Measurements from ENCODE around the gene SLC17A7. TPM values are rescaled to one million over a fixed set of nuclear protein-coding genes. Genes with fewer than 3 reads are reported as not detected.

SLC17A7 gene
- total and polyA plus RNA-seq, 2 donors (not counting 3 experiments of a cell fraction or from before 2014, with no cell fraction given): 0.07 to 0.13 TPM

DNA sequence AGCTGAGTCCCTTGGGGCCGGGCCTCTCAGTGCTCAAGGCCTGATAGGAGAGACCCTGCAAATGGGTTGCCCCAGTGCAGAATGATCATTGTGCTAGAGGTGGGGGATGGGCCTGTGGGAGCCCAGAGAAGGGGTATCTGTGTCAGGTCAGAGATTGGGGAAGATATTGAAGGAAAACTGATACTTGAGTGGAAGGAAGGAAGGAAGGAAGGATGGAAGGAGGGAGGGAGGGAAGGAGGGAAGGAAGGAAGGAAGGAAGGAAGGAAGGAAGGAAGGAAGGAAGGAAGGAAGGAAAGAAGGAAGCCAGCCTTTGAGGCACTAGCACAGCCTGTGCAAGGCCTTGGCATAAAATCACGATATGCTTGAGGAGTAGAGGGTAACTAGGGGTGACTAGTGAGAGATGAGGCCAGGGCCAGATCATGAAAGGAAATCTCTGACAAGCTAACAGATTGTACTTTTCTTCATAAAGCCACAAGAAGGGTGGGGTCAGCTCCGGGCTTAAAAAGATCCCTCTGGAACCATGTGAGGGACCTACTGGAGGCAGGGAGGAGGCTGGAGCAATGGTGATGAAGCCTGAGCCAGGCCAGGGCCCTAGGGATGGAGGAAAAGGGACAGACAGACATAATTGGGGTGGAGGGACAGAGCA lies 29.5 kb downstream of the SLC17A7 start:
- CTCF ChIA-PET: interaction anchor here (0.7 to 1.3 kb wide), 3 partner anchors 8 to 421 kb away, joined by 3 to 4 read pairs (median 3); no protein-coding TSS in a partner anchor
- intact Hi-C loops (cut with micrococcal nuclease): no loop called here
- dilution Hi-C loops (cut with MboI; ENCODE audit: extremely low pct_ligation_motif_present, low sequenced_read_pairs): no loop called here

More for the DNA sequence above, 29.5 kb downstream of the SLC17A7 start:
- H3K9ac ChIP-seq (replicated peaks; ENCODE audit: extremely low read depth, insufficient read depth, low read length): no peak overlapping the region
- H3K4me1 ChIP-seq (ENCODE audit: control insufficient read depth, extremely low read depth, insufficient read depth, low read length): no peaks in the 10 kb centered on the region
- H3K27ac ChIP-seq (ENCODE audit: insufficient read depth, low read depth, low read length): no peak overlapping the region
- no peaks in the 10 kb centered on the region for H3K9me1 ChIP-seq (replicated peaks; ENCODE audit: control insufficient read depth, extremely low read depth, insufficient read depth, low read length)
- no peaks in the 10 kb centered on the region for H3K36me3 ChIP-seq (ENCODE audit: control insufficient read depth in 2 of 2, extremely low read depth in 1 of 2, insufficient read depth in 2 of 2, low read length in 2 of 2)
- no peaks in the 10 kb centered on the region for H3K9me3 ChIP-seq (replicated peaks; ENCODE audit: control insufficient read depth, insufficient read depth, low read length)
- DNase-seq (ENCODE audit: low read depth, low spot score): no peak
- BruUV-seq (replicated peaks): no TSS peak
- no peaks in the 10 kb centered on the region for H3K79me2 ChIP-seq (ENCODE audit: control insufficient read depth, insufficient read depth, low read length)
- no peak for FAIRE-seq
- no peaks in the 10 kb centered on the region for H4K20me1 ChIP-seq (replicated peaks; ENCODE audit: control insufficient read depth, extremely low read depth, insufficient read depth, low read length)
- TF ChIP-seq GATA2 (IDR thresholded peaks at IDR 0.05; ENCODE audit: insufficient read depth, insufficient read length, low read depth, low read length): no peak
- TF ChIP-seq POLR2AphosphoS5 (IDR thresholded peaks at IDR 0.05; ENCODE audit: insufficient read depth, low read depth, low read length): no peak
- TF ChIP-seq POLR2A (IDR thresholded peaks at IDR 0.05; ENCODE audit: low read depth, low read length): no peak
- TF ChIP-seq JUN (IDR thresholded peaks at IDR 0.05; ENCODE audit: borderline replicate concordance, insufficient read depth, insufficient read length, low read depth): no peak
- TF ChIP-seq FOS (IDR thresholded peaks at IDR 0.05; ENCODE audit: borderline replicate concordance, insufficient read depth, low read length): no peak
- no peak for TF ChIP-seq EZH2 (IDR thresholded peaks at IDR 0.05; ENCODE audit: borderline replicate concordance, low read depth, low read length, severe bottlenecking)
- no peak for TF ChIP-seq MYC (IDR thresholded peaks at IDR 0.05; ENCODE audit: low read depth, low read length)
- TF ChIP-seq MAX (IDR thresholded peaks at IDR 0.05; ENCODE audit: insufficient read depth, insufficient read length): no peak
- no peak for TF ChIP-seq CTCF (IDR thresholded peaks at IDR 0.05; ENCODE audit: extremely low read depth in 1 of 2, insufficient read depth in 1 of 2, low read depth in 1 of 2, low read length in 2 of 2)
- POLR2A ChIA-PET: no interaction called here
- no peak overlapping the region for H3K4me2 ChIP-seq (ENCODE audit: insufficient read depth, low read length)
- no peak overlapping the region for H2AFZ ChIP-seq (ENCODE audit: low read depth, low read length)
- peaks cover 0 to under 1% of the 10 kb centered on the region in 2 experiments for H3K27me3 ChIP-seq (ENCODE audit: control insufficient read depth in 2 of 2, insufficient read depth in 2 of 2, low read length in 2 of 2)
- no peak overlapping the region for H3K4me3 ChIP-seq (replicated peaks in 1 of 3; ENCODE audit: insufficient read depth in 1 of 3, low read depth in 1 of 3, low read length in 3 of 3)
